ENCODE measurements around the gene SLCO2A1.
"Not testable (repeated sequence)": the region's sequence is repeated elsewhere in the genome, so short reads cannot be mapped to it uniquely, and the experiment has no call there.

SLCO2A1 gene

DNA sequence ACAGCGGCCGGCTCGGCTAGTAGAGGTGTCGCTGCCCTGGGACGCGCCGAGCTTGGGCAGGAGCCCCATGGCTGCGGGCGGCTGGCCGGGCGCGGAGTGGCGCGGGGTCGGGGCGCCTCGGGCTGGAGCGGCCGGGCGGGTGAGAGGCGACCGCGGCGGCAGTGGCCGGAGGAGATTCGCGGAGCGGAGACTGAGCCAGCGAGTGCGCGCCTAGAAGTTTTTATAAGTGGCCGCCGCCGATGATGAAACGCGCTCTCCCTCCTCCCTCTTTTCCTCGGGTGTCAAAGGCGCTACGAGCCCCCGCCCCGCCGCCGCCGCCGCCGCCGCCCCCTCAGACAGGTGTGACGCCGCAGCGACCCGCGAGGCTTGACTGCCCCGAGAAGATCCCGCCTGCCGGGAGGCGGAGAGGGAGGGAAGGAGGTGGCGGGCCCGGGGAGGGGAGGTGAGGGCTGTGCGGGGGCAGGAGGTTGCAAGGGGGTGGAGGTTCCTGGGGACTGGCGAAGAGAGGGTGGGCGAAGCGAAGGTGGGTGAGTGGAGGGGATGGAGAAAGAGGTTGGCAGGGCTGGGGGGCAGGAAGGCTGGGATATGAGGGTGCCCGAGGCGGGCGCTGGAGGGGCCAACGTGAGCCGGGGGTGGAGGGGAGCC lies at the start of gene SLCO2A1:
Gene SLCO2A1, minus strand, starts transcription at position 192 of the 645 bp plus-strand sequence. Its CDS starts 123 bp downstream, at position 69.
- no peak for DNase-seq (ENCODE audit: low spot score)

DNA sequence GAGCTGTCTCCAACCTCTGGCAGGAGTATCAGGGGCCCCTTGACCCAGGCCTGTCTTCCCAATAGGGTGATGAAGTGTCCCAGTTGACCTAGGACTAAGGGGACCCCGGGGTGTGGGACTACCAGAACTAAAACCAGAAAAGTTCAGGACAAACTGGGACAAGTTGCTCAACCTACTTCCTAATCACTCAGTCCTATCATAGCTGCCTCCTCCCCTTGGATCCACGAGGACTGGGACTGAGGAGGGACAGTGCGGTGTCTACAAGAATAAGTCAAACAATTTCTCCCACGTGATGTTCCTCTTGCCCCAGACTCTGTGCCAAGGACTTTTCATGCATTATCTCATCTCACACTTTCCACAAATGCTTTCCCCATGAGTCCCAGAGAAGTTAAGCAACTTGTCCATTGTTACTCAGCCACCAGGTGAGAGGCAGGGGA lies 49.4 kb upstream of the SLCO2A1 start:
- no peak for DNase-seq (ENCODE audit: low spot score)

DNA sequence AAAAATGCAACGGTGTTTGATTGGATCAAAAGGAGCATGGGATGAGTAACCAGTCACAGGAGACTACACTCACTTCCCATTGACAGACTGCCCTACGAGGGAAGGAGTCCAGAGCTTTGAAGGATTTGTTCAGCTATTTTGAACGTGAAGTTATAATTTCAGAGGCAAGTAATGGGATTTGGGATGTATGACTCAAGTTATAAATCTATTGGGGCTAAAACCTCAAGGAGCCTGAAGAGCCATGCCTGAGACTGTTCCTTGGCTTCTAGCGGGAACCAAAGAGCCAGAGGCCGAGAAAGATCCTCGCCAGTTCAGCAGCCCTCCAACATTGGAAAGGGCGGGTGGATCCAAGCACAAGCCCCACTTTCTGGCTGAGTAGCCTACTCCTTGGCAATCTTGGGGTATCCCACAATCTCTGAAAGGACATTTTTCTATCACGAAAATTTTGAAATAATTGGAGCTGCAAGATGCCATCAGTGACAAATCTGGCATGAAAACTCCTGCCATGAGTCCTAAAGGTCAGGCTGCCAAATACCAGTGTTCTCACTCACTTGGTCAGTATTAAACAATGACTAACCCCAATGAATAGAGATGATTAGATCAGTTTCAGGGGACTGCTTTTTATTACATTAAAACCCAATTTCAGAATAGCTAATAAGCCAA lies 48.6 kb upstream of the SLCO2A1 start:
- DNase-seq (ENCODE audit: low spot score), result no peak

DNA sequence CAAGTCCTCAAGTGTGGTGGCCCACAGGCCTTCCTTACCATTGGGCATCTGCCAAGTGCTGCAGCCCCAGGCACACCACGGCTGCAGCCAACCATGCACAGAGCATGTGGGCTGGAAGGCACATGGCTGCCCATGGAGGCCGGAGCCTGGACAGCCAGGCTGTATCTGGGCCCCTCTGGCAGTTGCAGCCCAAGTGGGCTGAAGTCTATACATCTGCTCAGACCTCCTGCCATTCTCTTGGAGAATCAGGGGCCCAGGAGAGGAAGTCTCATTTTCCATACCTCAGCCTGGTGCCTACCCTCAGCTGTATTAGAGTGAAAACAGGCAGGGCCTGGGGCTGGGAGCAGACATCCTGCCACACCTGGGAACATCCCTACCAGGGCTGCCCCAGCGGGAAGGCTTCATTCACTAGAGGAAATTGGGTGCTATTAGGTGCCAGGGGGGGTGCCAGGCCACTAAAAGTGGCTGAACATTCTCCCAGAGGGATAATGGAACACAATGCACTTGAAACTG lies 48.0 kb upstream of the SLCO2A1 start:
- no peak for DNase-seq (ENCODE audit: low spot score)

DNA sequence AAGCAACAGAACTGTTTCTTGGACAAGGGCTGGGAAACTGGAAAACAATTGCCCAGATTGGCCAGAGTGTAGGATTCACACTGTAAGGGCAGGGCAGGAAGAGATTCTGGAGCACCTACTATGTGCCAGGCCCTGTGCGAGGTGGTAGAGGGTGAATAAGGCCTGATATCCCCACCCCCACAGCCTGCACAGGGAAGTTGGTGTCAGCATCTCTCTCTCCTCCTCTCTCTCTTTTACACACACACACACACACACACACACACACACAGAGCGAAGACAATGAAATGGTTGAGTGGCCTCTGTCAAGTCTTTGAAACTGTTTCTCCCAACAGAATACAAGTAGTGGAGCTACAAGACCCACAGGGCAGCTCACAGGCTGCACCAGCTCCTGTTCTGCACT lies 47.1 kb upstream of the SLCO2A1 start:
- DNase-seq (ENCODE audit: low spot score), result no peak

DNA sequence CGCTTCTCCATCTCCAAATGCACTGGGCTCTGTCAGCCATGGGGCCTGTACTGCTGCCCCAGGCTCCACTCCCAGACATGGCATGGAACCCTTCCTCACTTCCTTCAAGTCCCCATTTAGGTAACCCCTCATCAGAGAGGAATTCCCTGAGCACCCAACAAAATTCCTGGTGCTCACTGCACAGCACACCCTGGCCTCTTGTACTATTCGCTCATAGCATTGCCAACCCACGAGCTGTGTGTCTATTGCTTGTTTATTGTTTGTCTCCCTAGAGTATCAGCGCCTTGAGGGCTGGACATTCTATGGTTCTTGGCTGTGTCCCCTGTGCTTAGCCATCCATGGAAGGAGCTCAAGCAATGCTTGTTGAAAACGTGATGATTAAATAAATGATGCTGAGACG lies 46.1 kb upstream of the SLCO2A1 start:
- no peak for DNase-seq (ENCODE audit: low spot score)

DNA sequence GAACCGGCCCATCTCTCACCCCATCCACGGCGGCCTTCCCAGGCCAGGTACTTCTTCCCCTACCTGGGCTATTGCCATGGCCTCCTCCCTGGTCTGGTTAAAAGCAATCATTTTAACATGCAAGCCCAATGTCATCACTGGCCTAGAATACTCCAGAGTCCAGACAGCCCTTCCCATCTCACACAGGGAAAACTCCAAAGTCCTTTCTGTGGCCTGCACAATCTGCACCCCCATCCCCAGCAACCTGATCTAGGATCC lies 45.8 kb upstream of the SLCO2A1 start:
- DNase-seq (ENCODE audit: low spot score), result no peak

DNA sequence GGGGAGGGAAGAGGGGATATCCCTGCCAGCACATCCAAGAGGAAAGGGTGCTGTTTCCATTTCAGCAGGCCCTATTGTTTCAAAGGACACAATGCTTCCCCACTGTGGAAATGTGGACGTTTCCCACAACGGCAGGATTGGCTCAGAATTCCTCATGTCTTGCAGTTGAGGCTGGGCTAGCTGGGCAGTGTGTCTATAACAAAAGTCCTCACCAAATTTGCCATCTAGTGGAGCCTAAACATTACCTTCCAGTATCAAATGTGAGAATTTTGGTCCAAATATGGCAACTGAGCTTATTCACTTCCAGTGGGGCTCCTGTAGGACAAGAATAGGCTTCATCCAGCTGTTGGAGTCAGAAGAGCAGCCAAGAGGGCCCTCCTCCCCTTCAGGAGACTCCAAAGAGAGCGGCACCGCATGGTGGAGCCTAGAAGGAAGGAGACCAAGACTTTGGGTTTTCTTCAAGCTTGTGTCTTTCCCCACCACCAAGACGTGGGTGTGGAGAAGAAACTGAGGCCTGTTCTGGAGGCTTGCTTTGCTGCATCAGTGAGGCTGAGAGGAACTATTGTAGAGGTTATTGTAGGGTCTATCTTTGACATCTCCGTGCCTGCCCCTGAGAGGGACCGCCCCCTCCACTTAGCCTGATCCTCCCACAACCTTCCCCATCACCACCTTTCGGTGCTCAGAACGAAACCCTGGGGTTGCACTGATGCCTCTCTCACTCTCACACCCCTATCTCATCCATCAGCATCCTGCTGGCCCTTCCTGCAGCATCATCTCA lies 45.3 kb upstream of the SLCO2A1 start:
- no peak for DNase-seq (ENCODE audit: low spot score)

DNA sequence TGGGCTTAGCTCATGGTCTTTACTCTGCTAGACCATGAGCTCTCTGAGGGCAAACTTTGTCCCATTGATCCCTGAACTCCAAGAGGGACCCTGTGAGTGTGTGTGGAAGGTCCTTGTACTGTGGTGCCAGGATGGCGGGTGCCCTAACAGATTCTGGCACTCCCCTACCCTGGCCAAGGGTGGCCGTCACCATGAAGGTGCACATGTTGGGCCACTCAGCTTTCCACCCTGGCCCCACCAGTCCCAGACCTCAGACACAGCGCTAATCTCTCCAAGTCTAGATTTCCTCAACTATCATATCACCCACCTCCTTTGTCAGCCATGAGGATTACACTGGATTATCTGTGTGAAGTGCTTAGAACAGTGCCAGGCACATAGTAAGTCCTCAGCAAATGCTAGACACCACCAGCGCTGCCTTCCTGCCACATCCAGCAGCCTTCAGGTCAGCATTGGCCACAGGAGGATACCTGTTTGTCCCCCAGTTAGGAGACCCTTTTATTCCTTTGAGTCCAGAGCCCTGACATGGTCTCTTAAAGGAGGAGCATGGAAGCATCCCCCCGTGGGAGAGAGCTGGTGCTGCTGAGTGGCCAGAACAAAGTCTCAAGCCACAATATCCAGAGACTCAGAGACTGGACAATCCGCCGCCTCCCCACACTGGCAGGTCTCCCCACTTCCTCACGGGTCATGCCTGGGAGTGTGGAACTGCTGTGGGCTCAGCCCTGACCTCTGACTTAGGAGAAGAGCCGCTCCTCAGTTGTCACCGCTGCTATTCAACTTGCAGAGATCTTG lies 44.5 kb upstream of the SLCO2A1 start:
- no peak for DNase-seq (ENCODE audit: low spot score)

DNA sequence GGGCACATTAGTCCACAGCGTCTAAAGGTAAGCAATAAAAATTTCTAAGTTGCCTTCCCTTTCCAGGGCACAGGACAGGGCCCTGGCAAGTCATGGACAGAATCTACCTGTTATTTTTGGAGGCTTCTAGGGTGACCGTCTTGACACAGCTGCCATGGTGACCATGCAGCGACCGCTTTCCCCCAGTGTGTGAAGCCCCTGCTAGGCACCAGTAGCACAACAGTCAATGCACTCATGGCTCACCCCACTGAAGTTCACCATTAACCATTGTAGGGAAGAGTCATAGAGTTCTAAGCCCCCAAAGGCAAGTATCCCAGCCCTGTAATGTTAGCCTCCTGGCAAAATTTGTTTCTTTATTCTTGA lies 43.8 kb upstream of the SLCO2A1 start:
- no peak for DNase-seq (ENCODE audit: low spot score)

DNA sequence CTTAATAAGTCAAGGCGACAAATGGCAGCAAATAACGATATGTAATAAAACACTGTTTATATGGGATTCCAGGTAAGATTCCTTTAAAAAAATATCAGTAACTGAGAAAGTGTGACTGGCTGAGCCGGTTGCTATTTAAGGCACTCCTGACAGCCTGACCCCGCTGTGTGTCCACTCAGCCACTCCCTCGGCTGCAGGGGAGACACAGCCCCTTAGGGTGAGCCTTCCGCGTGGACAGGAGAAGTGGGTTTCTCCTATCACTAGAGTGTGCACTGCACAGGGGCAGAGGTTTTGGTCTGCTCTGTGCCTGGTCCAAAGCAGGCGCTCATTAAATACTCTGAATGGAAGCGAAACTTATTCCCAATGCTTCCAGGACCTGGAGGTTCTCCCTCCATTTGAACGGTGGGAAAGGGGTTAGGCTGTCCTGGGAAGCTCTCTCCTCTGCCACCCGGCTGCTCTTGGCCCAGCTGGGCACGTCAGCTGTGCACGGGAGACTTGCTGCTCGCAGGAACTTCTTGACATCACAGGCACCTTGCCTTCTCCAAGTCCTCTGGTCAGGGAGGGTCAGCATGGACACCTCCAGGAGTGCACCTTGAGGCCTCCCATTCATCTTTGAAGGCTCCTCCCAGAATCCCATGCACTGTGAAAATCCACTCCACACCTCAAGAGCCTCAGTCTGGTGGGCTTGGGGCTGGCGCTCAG lies 43.3 kb upstream of the SLCO2A1 start:
- DNase-seq (ENCODE audit: low spot score), result no peak

DNA sequence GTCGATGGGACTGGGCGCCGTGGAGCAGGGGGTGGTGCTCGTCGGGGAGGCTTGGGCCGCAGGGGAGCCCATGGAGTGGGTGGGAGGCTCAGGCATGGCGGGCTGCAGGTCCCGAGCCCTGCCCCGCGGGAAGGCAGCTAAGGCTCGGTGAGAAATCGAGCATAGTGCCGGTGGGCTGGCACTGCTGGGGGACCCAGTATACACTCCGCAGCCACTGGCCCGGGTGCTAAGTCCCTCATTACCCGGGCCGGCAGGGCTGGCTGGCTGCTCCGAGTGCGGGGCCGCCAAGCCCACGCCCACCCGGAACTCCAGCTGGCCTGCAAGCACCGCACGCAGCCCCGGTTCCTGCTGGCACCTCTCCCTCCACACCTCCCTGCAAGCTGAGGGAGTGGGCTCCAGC lies 40.6 kb upstream of the SLCO2A1 start:
- not testable (repeated sequence) for DNase-seq (ENCODE audit: low spot score)

DNA sequence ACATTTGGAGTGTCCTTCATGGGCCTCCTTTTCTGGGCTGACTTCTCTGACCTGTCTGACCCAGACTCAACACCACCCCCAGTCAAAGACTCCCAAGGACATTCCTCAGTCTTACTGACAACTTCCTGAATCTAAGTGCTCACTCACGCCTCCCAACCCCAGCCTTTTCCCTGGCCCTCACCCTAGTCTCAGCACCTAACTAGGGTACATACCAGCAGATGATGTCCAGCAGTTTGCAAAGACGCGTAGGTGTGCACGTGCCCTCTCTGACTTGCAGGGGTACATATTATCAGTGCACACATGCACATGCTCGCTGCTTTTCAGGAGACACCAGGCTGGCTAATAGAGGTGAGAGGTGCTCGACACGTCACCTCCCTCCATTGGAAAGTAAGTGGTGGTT lies 38.7 kb upstream of the SLCO2A1 start:
- no peak for DNase-seq (ENCODE audit: low spot score)

DNA sequence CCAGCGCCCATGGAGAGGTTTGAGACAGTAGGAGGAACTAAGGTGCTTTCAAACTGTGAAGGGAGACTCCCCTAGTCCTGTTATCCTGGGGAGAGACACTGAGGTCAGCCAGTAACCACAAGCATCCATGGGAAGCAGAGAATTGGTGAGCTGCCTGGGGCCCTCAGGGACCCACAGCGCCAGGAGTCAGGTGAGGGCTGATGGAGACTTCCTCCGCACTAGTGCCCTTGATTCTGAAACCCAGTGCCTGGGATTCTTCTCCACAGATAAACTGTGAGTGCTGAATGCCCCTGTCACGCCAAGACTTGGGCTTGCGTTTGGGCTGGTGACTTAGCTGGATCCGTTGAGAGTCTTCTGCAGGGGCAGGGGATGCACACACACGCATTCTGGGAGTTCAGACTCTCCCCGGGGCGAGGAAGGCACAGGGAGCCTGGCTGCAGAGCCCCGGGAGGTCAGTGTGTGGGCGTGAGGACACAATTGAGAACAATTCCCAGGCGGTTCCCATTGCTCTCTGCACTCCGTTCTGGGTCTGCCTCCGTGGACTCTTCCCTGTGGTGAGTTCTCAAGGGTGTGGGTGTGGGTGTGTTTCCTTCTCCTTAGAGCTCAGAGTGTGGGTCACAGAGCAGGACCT lies 37.9 kb upstream of the SLCO2A1 start:
- no peak for DNase-seq (ENCODE audit: low spot score)

DNA sequence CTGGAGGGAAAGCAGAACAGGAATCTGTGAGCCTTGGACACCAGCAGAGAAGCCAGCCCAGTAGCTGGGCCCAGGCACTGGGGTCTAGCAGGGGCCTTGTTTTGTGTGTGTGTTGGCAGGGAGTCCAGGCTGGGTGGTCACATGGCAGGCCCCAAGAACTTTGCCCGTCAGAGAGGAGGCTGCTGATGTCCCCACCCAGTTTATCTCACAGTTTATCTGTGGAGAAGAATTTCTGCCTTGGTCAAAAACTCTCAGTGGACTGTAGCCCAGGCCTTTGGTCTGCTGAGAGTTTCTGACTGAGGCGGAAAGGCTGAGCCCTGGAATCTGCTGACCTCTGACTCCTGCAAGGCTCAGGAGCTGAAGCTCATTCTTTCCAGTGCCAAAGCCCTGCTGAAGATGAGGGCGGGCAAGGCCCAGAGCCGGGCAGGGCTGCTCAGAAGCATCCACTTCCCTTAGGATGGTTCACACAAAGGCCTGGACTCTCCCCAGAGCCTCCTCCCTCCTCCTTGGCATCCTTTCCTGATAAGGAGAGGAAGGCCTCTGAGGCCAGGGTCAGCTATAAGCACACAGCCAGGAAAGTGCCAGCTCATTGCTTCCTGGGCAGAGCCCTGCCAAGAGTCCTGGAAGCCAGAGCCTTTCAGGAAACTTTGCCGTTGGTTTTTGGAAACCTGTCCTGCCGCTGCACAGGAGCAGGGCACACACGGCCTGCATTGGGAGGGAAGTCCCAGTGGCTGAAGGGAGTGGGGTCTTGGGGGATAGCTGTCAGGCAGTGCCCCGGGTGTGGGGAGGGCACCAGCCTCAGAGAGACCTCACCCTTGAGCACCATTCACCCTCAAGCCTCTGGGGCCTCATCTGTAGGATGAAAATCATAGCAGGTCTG lies 37.2 kb upstream of the SLCO2A1 start:
- DNase-seq (ENCODE audit: low spot score), result no peak

DNA sequence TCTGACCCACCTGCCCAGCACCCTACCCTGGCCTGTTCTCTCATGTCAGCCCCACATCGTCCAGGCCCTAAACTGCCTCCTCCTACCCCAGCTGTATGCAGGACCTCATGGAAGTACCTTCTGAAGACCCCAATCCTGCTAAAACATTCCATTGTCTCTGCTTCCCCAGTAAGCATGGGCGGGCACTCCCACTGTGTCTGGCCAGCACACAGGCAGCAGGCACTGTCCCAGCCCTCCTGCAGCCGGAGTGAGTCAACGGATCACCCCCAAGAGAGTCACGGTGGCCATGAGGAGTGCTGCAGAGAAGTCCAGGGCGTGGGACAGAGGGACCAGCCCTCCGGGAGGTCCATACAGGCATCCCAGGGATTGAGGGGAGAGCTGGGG lies 36.4 kb upstream of the SLCO2A1 start:
- no peak for DNase-seq (ENCODE audit: low spot score)

DNA sequence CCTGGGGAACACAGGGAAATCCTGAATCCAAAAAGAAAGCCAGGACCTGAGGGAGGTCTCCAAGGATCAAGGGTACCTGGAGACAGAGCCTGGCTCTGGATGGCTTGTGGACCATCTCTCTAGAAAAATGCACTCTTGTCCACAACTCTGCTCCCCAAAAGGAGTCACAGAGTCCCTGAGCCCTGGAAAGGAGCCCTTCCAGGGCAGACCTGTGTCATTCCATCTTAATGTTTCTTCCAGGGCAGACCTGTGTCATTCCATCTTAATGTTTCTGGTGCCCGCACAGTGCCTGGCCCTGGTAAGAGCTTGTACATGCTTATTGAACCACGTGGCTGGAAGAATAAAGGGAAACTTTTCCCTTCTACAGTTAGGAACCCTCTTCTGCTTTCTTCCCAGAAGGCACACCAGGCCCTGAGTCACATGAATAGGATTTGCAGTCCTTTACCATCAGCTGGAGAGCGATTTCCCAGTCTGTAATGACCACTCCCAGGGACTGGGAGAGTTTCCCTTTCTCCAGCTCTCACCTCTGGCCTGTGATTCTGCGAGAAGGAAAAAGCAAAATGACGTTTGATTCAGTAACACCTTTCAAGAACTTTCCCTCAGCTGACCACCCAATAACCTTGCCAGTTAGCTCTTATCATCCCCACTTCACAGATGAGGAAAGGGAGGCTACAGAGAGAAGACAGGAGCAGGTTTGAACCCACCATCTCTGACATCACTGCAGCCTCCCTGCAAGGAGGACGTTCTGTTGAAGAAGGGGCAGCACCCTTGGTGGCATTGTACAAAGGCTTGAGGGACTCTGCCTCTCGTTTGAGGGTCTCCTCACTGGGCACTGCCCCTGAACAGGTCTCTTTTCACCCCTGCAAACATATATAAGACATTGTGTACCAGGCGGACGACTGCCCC lies 35.8 kb upstream of the SLCO2A1 start:
- DNase-seq (ENCODE audit: low spot score), result no peak

DNA sequence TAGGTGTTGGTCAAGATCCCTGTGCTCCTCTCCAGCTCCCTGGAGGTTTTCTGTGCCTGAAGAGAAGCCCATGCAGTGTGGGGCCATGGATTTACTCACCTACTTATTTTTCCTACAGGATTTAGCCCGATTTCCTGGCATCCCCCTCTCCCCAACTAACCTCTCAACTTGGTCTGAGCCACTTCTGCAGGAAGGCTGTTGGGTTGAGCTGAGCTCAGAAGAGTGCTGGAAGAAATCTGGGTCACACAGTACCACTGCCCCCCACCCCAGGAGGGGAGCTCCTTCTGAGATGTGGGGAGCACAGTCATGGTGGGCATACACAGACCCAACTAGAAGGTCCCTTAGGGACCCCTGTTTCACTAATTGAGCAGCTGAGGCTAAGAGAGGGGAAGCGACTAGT lies 34.4 kb upstream of the SLCO2A1 start:
- DNase-seq (ENCODE audit: low spot score), result no peak

DNA sequence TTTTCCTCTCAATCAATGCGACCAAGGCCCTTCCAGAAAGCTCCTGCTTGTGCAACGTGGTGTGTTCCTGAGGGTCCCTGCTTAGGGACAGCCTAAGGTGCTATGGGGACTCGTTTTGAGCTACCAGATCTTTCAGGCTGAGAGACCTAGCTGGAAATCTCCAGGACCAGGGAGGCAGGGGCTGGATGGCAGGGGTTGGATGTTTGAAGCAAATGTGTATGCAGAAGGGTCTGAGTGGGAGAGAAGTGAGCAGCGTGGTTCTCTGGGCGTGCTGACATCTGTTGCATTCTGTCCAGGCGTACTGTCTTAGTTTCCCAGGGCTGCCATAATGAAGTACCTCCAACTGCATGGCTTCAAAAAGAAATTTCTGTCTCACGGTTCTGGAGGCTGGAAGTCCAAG lies 31.7 kb upstream of the SLCO2A1 start:
- DNase-seq (ENCODE audit: low spot score), result no peak
